Measurements from ENCODE around the gene PTGFRN.

DNA sequence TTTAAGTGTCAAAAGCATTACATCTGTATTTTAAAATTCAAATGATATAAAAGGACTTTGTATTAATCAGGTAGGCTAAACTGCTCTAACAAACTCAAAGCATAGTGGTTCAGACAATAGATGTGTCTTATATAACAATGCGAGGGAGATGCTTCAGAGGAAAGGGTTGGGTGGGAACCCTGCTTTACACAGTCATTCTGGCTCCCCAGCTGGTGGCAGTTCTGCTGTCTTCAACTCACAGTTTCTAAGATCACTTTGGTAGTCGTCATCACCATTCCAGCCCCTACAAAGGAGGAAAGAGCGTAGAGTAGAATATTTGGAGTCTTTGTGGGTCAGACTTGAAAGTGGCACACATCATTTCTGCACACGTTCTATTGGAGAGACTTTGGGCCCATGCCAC is 4.2 kb downstream of the PTGFRN start:
- TF ChIP-seq CTCF (IDR thresholded peaks at IDR 0.05) (no peak), POLR2A (IDR thresholded peaks at IDR 0.05) (no peak)
